ENCODE data around the gene MAST4. TPM values are rescaled to one million over a fixed set of nuclear protein-coding genes. Genes with fewer than 3 reads are reported as not detected.

MAST4 gene
- total RNA-seq, 1 donor from 2014 or later = 22.3 TPM

GRCh38 chr5:67196537-67197059 is 600.4 kb downstream of the MAST4 start, which contains the start of gene CD180:
TSS of gene CD180 (minus strand) at chr5:67196799. CDS start at chr5:67196641, 158 bp downstream.
- peaks cover 3% of the 10 kb centered on the region for H3K4me1 ChIP-seq (ENCODE audit: insufficient read depth, low read length)
- H3K9me3 ChIP-seq (ENCODE audit: insufficient read depth, low read depth, low read length) = no peaks in the 10 kb centered on the region
- no peaks in the 10 kb centered on the region for H4K20me1 ChIP-seq (ENCODE audit: insufficient read depth, low read length)
- no peaks in the 10 kb centered on the region for H3K27me3 ChIP-seq (ENCODE audit: insufficient read depth, low read length)
- Mint-ChIP-seq H3K4me3 (ENCODE audit: unreplicated experiment) (no peak within 1 kb of the TSS), H3K9me3 (ENCODE audit: unreplicated experiment) (peaks cover 8% of the 10 kb centered on the region), H3K27me3 (ENCODE audit: low read depth, unreplicated experiment) (peaks cover 3% of the 10 kb centered on the region), H3K36me3 (ENCODE audit: low read depth, unreplicated experiment) (peaks cover 2% of the 10 kb centered on the region), H3K27ac (ENCODE audit: unreplicated experiment) (no peak within 1 kb of the TSS), H3K4me1 (ENCODE audit: low read depth, unreplicated experiment) (no peaks in the 10 kb centered on the region)
- DNase-seq (ENCODE audit: low read depth) (no peak), FAIRE-seq (no peak)
- no peak within 1 kb of the TSS for H3K4me3 ChIP-seq (ENCODE audit: insufficient read depth, low read depth, low read length)
- no peak within 1 kb of the TSS for H3K9ac ChIP-seq (ENCODE audit: low read length)
- no peak within 1 kb of the TSS for H3K4me2 ChIP-seq (ENCODE audit: low read length)
- no peak for TF ChIP-seq CTCF (IDR thresholded peaks at IDR 0.05; ENCODE audit: insufficient read depth, low read depth, low read length)
- no peak for TF ChIP-seq EZH2 (IDR thresholded peaks at IDR 0.05; ENCODE audit: insufficient read depth, low read length)
- H3K79me2 ChIP-seq (ENCODE audit: insufficient read depth, low read length) = no peaks in the 10 kb centered on the region
- H2AFZ ChIP-seq (ENCODE audit: low read depth, low read length) = no peak within 1 kb of the TSS
- H3K27ac ChIP-seq (ENCODE audit: low read depth, low read length) = no peak within 1 kb of the TSS
- H3K36me3 ChIP-seq (ENCODE audit: insufficient read depth, low read length) = no peaks in the 10 kb centered on the region

GRCh38 chr5:67197536-67197935 is 601.3 kb downstream of the MAST4 start:
- H3K4me3 ChIP-seq (ENCODE audit: insufficient read depth, low read depth, low read length) = no peak overlapping the region
- H4K20me1 ChIP-seq (ENCODE audit: insufficient read depth, low read length) = no peaks in the 10 kb centered on the region
- Mint-ChIP-seq H3K9me3 (ENCODE audit: unreplicated experiment) (peaks cover 4% of the 10 kb centered on the region), H3K4me3 (ENCODE audit: unreplicated experiment) (no peak overlapping the region), H3K4me1 (ENCODE audit: low read depth, unreplicated experiment) (no peaks in the 10 kb centered on the region), H3K27me3 (ENCODE audit: low read depth, unreplicated experiment) (peaks cover 3% of the 10 kb centered on the region), H3K27ac (ENCODE audit: unreplicated experiment) (no peak overlapping the region), H3K36me3 (ENCODE audit: low read depth, unreplicated experiment) (no peaks in the 10 kb centered on the region)
- no peaks in the 10 kb centered on the region for H3K79me2 ChIP-seq (ENCODE audit: insufficient read depth, low read length)
- peaks cover 3% of the 10 kb centered on the region for H3K4me1 ChIP-seq (ENCODE audit: insufficient read depth, low read length)
- H3K9ac ChIP-seq (ENCODE audit: low read length) = no peak overlapping the region
- no peaks in the 10 kb centered on the region for H3K9me3 ChIP-seq (ENCODE audit: insufficient read depth, low read depth, low read length)
- no peak overlapping the region for H3K27ac ChIP-seq (ENCODE audit: low read depth, low read length)
- H3K27me3 ChIP-seq (ENCODE audit: insufficient read depth, low read length) = no peaks in the 10 kb centered on the region
- H3K4me2 ChIP-seq (ENCODE audit: low read length) = no peak overlapping the region
- no peak for TF ChIP-seq EZH2 (IDR thresholded peaks at IDR 0.05; ENCODE audit: insufficient read depth, low read length)
- TF ChIP-seq CTCF (IDR thresholded peaks at IDR 0.05; ENCODE audit: insufficient read depth, low read depth, low read length) = no peak
- no peak overlapping the region for H2AFZ ChIP-seq (ENCODE audit: low read depth, low read length)
- no peaks in the 10 kb centered on the region for H3K36me3 ChIP-seq (ENCODE audit: insufficient read depth, low read length)
- FAIRE-seq (no peak), DNase-seq (ENCODE audit: low read depth) (no peak)

- no peaks in the 10 kb centered on the region for H3K36me3 Mint-ChIP-seq (ENCODE audit: low read depth, unreplicated experiment)
- DNase-seq (ENCODE audit: low read depth) = no peak
- Histone ChIP-seq H3K9me3 (ENCODE audit: insufficient read depth, low read depth, low read length) (no peaks in the 10 kb centered on the region), H3K36me3 (ENCODE audit: insufficient read depth, low read length) (no peaks in the 10 kb centered on the region), H3K9ac (ENCODE audit: low read length) (no peak overlapping the region), H3K27ac (ENCODE audit: low read depth, low read length) (no peak overlapping the region), H3K27me3 (ENCODE audit: insufficient read depth, low read length) (no peaks in the 10 kb centered on the region), H3K4me2 (ENCODE audit: low read length) (no peak overlapping the region), H3K4me3 (ENCODE audit: insufficient read depth, low read depth, low read length) (no peak overlapping the region), H3K4me1 (ENCODE audit: insufficient read depth, low read length) (no peaks in the 10 kb centered on the region), H3K79me2 (ENCODE audit: insufficient read depth, low read length) (no peaks in the 10 kb centered on the region), H4K20me1 (ENCODE audit: insufficient read depth, low read length) (no peaks in the 10 kb centered on the region), H2AFZ (ENCODE audit: low read depth, low read length) (no peak overlapping the region)
- no peak for FAIRE-seq
- no peak overlapping the region for H3K27ac Mint-ChIP-seq (ENCODE audit: unreplicated experiment)
- H3K4me3 Mint-ChIP-seq (ENCODE audit: unreplicated experiment) = no peak overlapping the region
- H3K27me3 Mint-ChIP-seq (ENCODE audit: low read depth, unreplicated experiment) = peaks cover 3% of the 10 kb centered on the region
- H3K4me1 Mint-ChIP-seq (ENCODE audit: low read depth, unreplicated experiment) = no peaks in the 10 kb centered on the region
- TF ChIP-seq EZH2 (IDR thresholded peaks at IDR 0.05; ENCODE audit: insufficient read depth, low read length) (no peak), CTCF (IDR thresholded peaks at IDR 0.05; ENCODE audit: insufficient read depth, low read depth, low read length) (no peak)
- H3K9me3 Mint-ChIP-seq (ENCODE audit: unreplicated experiment) = peaks cover 4% of the 10 kb centered on the region
These were observed 602.7 kb downstream of the MAST4 start for GRCh38 chr5:67198917-67199316.
